Upper lobe of right lung (tissue), 1 donor: ENCODE data around the gene NFIC. TPM values are rescaled to one million over a fixed set of nuclear protein-coding genes. Genes with fewer than 3 reads are reported as not detected.
"Not testable (repeated sequence)": the region's sequence is repeated elsewhere in the genome, so short reads cannot be mapped to it uniquely, and the experiment has no call there.

Experiments used
- ATAC-seq: fragments of 200-7000 bp; cut with Tn5 transposase; one replicate; pipeline ENCODE4 v1.9.1; 2020; ENCODE audit warnings: mild to moderate bottlenecking, moderate library complexity
- DNase-seq: peaks from one replicate; pipeline ENCODE4 v3.0.0-alpha.2; 2020
- H3K27ac ChIP-seq: fragments of 200-600 bp; one replicate; pipeline ENCODE4 v1.8.0; 2022
- H3K27me3 ChIP-seq: fragments of 200-600 bp; one replicate; pipeline ENCODE4 v1.8.0; 2022; ENCODE audit warnings: mild to moderate bottlenecking
- H3K36me3 ChIP-seq: fragments of 200-600 bp; one replicate; pipeline ENCODE4 v1.8.0; 2022
- H3K4me1 ChIP-seq: fragments of 200-600 bp; one replicate; pipeline ENCODE4 v1.8.0; 2022
- H3K4me3 ChIP-seq: fragments of 200-600 bp; one replicate; pipeline ENCODE4 v1.8.0; 2022; ENCODE audit warnings: mild to moderate bottlenecking
- H3K9me3 ChIP-seq: fragments of 200-600 bp; one replicate; pipeline ENCODE4 v1.8.0; 2022
- intact Hi-C: fragments of 100-400 bp; cut with DNase I; formaldehyde crosslinking; loops from one replicate; pipeline ENCODE4 v1.11.0; 2022
- total RNA-seq: library from RNA; stranded (reverse); fragmentation: NEBNext Ultra II Directional; extraction: Animal tissue kit (Norgen Biotek cat#: 25700); gene quantifications from one replicate; pipeline ENCODE4 v1.2.1, GENCODE V29; 2021
- TF ChIP-seq, protein P1 (sequence below): fragments of 200-600 bp; IDR thresholded peaks from one replicate; pipeline ENCODE4 v1.8.0; 2022; ENCODE audit warnings: antibody characterized with exemption
- donor health status: DM: no; HTN: yes; CAD: no; lungs with severe emphysema.

The NFIC gene
- total RNA-seq, 1 donor from 2014 or later = 150 TPM

DNA sequence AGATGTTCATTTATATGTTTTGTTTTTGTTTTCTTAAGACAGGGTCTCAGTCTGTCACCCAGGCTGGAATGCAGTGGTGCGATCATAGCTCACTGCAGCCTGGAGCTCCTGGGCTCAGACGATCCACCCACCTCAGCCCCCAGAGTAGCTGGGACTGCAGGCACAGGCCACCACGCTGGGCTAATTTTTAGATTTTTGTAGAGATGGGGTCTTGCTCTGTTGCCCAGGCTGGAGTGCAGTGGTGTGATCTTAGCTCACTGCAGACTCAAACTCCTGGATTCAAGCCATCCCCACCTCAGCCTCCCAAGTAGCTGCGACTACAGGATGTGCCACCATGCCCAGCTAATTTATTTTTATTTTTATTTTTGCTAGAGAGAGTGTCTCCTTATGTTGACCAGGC, 45.7 kb downstream of the NFIC start:
- no peak for ATAC-seq

DNA sequence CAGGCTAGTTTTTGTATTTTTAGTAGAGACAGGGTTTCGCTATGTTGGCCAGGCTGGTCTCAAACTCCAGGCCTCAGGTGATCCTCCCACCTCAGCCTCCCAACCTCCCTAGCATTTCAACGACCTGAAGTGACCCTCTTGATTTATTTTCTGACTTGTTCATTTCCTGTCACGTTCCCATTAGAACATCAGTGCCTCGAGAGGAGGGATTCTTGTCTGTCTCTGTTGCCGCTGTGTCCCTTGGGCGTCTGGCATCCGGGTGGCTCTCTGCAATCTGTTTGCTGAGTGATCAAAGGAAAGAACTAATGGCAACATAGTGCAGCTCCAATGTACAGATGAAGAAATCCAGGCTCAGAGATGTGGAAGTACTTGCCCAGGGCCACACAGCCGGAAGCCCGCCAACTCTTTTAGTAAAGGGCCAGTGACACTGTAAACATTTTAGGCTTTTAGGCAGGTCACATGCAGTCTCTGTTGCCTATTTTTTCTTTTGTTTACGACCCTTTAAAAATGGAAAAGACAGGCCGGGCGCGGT, 47.5 kb downstream of the NFIC start:
- peaks cover under 1% of the 10 kb centered on the region for H3K4me1 ChIP-seq
- no peak for DNase-seq
- H3K9me3 ChIP-seq = no peaks in the 10 kb centered on the region
- H3K27ac ChIP-seq = no peak overlapping the region
- TF ChIP-seq, protein P1, sequence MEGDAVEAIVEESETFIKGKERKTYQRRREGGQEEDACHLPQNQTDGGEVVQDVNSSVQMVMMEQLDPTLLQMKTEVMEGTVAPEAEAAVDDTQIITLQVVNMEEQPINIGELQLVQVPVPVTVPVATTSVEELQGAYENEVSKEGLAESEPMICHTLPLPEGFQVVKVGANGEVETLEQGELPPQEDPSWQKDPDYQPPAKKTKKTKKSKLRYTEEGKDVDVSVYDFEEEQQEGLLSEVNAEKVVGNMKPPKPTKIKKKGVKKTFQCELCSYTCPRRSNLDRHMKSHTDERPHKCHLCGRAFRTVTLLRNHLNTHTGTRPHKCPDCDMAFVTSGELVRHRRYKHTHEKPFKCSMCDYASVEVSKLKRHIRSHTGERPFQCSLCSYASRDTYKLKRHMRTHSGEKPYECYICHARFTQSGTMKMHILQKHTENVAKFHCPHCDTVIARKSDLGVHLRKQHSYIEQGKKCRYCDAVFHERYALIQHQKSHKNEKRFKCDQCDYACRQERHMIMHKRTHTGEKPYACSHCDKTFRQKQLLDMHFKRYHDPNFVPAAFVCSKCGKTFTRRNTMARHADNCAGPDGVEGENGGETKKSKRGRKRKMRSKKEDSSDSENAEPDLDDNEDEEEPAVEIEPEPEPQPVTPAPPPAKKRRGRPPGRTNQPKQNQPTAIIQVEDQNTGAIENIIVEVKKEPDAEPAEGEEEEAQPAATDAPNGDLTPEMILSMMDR = no peak
- intact Hi-C loops = no loop called here
- H3K4me3 ChIP-seq = no peak overlapping the region
- ATAC-seq = no peak
- no peaks in the 10 kb centered on the region for H3K27me3 ChIP-seq
- H3K36me3 ChIP-seq = peaks cover 8% of the 10 kb centered on the region

More for the DNA sequence above, 45.7 kb downstream of the NFIC start:
- H3K27me3 ChIP-seq = no peaks in the 10 kb centered on the region
- TF ChIP-seq, protein P1 = no peak
- DNase-seq = no peak
- H3K27ac ChIP-seq = no peak overlapping the region
- no peaks in the 10 kb centered on the region for H3K9me3 ChIP-seq
- no peaks in the 10 kb centered on the region for H3K36me3 ChIP-seq
- H3K4me3 ChIP-seq = no peak overlapping the region
- H3K4me1 ChIP-seq = peaks cover 9% of the 10 kb centered on the region
- intact Hi-C loops = no loop called here

DNA sequence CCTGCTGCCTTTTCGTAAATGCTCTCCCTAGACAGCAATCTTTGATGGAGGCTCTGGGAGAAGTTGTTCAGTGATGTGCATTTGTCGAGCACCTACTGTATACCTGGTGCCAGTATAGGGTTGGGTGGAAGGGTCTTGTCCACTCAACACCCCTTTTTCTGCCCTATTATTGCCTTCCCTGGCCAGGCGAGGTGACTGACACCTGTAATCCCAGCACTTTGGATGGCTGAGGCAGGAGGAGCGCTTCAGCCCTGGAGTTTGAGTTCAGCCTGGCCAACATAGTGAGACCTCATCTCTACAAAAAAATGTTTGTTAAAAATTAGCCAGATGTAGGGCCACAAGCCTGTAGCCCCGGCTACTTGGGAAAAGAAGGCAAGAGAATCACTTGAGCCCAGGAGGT, 49.3 kb downstream of the NFIC start:
- Histone ChIP-seq H3K4me1 (no peaks in the 10 kb centered on the region), H3K4me3 (no peak overlapping the region), H3K36me3 (peaks cover 8% of the 10 kb centered on the region), H3K27ac (no peak overlapping the region), H3K9me3 (no peaks in the 10 kb centered on the region), H3K27me3 (no peaks in the 10 kb centered on the region)
- intact Hi-C loops = no loop called here
- no peak for DNase-seq
- TF ChIP-seq, protein P1 = no peak
- ATAC-seq = no peak

DNA sequence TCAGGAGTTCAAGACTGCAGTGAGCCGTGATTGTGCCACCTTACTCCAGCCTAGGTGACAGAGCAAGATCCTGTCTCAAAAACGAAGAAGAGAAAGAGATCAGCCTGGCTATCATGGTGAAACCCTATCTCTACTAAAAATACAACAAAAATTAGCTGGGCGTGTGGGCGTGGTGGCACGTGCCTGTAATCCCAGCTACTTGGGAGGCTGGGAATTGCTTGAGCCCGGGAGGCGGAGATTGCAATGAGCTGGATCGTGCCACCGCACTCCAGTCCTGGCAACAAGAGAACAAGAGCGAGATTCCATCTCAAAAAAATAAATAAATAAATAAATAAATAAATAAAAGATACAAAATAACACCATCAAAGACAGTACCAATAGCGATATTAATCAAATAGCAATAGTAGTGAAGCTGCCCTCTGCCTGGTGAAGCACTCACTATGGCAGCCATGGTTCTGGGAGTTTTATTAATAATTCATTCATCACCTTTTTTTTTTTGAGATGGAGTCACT, 53.9 kb downstream of the NFIC start:
- peaks cover 22% of the 10 kb centered on the region for H3K36me3 ChIP-seq
- ATAC-seq (no peak), DNase-seq (no peak)
- no peaks in the 10 kb centered on the region for H3K27me3 ChIP-seq
- no peaks in the 10 kb centered on the region for H3K9me3 ChIP-seq
- no peak overlapping the region for H3K4me3 ChIP-seq
- TF ChIP-seq, protein P1 = no peak
- intact Hi-C loops = no loop called here
- H3K4me1 ChIP-seq = peaks cover 9% of the 10 kb centered on the region
- no peak overlapping the region for H3K27ac ChIP-seq

DNA sequence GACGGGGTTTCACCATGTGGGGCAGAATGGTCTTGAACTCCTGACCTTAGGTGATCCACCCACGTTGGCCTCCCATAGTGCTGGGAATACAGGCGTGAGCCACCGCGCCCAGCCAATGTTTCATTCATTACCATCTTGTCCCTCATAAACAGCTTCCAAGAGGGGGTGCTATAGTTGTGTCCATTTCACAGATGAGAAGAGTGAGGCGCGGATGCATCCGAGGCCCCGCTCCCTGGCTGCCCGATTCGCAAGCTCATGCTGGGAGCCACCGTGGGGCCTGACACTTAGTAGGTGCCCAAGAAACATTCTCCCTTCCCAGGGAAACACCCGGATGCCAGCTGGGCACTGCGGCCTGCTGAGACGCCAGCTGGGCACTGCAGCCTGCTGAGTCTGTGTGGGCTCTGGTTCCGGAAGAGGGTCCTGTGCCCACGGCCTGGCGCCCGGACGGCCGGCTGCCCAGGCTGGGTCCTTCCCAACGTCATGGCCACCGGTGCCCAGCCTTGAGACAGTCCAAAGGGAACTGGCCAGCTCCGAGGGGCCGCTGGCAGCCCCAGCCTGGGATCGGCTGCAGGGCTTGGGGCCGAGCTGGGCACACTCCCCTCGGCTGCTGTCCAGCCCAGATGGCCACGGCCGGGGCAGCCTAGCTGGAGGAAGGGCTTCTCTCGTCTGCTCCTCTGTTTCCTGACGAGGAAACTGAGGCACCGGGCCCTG, 54.7 kb downstream of the NFIC start:
- peak; percentile 32 for ATAC-seq
- H3K4me1 ChIP-seq = peaks cover 9% of the 10 kb centered on the region
- no peaks in the 10 kb centered on the region for H3K27me3 ChIP-seq
- TF ChIP-seq, protein P1 = no peak
- H3K9me3 ChIP-seq = no peaks in the 10 kb centered on the region
- intact Hi-C loops = no loop called here
- H3K4me3 ChIP-seq = no peak overlapping the region
- H3K27ac ChIP-seq = no peak overlapping the region
- no peak for DNase-seq
- peaks cover 27% of the 10 kb centered on the region for H3K36me3 ChIP-seq

DNA sequence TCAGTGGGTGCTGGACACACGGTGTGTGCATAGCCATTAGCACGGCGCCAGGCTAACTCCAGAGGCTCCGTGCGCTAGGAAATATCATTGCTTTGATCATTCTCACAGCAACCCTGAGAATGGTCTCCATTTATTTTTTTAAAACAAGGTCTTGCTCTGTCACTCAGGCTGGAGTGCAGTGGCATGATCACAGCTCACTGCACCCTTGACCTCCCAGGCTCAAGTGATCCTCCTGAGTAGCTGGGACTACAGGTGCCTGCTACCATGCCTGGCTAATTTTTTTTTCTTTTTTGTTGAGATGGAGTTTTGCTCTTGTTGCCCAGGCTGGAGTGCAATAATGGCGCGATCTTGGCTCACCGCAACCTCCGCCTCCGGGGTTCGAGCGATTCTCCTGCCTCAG, 55.3 kb downstream of the NFIC start:
- H3K9me3 ChIP-seq, DNase-seq, H3K4me1 ChIP-seq, ATAC-seq, H3K4me3 ChIP-seq, intact Hi-C loops, H3K27ac ChIP-seq, H3K27me3 ChIP-seq: not testable (repeated sequence)
- peaks cover 30% of the 10 kb centered on the region for H3K36me3 ChIP-seq
